Choroid plexus epithelial cell (primary cell): ENCODE results near the gene CRISPLD2.
"Not testable (repeated sequence)": the region's sequence is repeated elsewhere in the genome, so short reads cannot be mapped to it uniquely, and the experiment has no call there.

Experiments used
- DNase-seq: peaks from one replicate; pipeline ENCODE4 v3.0.0-alpha.2; 2010; ENCODE audit warnings: low read depth
- H3K4me3 ChIP-seq: 2 replicates; pipeline ENCODE4 v1.5.1; 2011; ENCODE audit warnings: low read depth, mild to moderate bottlenecking, control low read depth, low read length, moderate library complexity
- TF ChIP-seq, protein P1 (sequence below): conservative IDR thresholded peaks from 2 replicates; pipeline ENCODE4 v1.5.1; 2011; ENCODE audit warnings: low read depth, mild to moderate bottlenecking, control low read depth, inconsistent platforms, low read length, moderate library complexity

Gene CRISPLD2

DNA sequence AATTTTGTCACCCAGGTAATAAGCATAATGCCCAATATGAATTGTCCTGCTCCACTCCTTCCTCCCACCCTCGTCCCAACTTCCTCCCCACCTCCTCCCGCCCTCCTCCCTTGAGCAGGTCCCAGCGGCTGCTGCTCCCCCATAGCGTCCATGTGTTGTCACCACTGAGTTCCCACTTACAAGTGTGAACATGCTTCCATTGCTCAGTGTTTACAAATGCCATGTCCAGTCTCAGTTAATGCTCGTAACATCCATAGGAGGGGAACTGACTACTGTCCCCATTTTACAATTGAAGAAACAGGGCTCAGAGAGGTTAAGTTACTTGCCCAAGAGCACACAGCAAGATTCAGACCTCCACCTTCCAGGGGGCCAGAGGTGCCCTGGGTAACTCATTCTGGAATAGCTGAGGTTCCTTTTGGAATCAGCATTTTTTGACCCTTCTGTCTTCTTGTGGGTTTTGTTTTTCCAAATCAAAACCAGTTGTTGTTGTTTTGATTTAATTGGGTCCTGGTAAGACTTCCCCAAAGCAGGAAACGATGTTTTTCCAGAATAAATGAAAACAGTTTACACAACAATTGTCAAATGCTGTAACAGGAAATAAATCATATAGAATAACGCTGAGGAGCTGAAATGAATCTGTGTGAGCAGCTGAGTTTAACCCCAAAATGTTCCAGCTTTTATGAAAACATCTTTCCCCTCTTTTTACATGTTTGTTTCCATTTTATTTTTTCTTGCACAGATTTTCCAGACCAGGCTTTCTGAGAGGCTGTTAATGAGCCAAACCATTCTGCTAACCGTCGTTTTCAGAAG lies 117.6 kb downstream of the CRISPLD2 start:
- TF ChIP-seq, protein P1, sequence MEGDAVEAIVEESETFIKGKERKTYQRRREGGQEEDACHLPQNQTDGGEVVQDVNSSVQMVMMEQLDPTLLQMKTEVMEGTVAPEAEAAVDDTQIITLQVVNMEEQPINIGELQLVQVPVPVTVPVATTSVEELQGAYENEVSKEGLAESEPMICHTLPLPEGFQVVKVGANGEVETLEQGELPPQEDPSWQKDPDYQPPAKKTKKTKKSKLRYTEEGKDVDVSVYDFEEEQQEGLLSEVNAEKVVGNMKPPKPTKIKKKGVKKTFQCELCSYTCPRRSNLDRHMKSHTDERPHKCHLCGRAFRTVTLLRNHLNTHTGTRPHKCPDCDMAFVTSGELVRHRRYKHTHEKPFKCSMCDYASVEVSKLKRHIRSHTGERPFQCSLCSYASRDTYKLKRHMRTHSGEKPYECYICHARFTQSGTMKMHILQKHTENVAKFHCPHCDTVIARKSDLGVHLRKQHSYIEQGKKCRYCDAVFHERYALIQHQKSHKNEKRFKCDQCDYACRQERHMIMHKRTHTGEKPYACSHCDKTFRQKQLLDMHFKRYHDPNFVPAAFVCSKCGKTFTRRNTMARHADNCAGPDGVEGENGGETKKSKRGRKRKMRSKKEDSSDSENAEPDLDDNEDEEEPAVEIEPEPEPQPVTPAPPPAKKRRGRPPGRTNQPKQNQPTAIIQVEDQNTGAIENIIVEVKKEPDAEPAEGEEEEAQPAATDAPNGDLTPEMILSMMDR: no peak
- no peak overlapping the region for H3K4me3 ChIP-seq
- no peak for DNase-seq

DNA sequence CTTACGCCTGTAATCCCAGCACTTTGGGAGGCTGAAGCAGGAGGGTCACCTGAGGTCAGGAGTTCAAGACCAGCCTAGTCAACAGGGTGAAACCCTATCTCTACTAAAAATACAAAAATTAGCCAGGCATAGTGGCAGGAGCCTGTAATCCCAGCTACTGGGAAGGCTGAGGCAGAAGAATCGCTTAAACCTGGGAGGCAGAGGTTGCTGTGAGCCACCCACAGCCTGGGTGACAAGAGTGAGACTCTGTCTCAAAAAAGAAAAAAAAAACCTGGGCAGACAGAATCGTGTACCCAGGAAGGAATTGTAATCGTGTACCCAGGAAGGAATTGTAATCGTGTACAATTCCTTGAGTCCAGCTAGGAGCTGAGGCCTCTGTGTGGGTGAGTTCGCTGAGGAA lies 118.8 kb downstream of the CRISPLD2 start:
- not testable (repeated sequence) for H3K4me3 ChIP-seq, DNase-seq

DNA sequence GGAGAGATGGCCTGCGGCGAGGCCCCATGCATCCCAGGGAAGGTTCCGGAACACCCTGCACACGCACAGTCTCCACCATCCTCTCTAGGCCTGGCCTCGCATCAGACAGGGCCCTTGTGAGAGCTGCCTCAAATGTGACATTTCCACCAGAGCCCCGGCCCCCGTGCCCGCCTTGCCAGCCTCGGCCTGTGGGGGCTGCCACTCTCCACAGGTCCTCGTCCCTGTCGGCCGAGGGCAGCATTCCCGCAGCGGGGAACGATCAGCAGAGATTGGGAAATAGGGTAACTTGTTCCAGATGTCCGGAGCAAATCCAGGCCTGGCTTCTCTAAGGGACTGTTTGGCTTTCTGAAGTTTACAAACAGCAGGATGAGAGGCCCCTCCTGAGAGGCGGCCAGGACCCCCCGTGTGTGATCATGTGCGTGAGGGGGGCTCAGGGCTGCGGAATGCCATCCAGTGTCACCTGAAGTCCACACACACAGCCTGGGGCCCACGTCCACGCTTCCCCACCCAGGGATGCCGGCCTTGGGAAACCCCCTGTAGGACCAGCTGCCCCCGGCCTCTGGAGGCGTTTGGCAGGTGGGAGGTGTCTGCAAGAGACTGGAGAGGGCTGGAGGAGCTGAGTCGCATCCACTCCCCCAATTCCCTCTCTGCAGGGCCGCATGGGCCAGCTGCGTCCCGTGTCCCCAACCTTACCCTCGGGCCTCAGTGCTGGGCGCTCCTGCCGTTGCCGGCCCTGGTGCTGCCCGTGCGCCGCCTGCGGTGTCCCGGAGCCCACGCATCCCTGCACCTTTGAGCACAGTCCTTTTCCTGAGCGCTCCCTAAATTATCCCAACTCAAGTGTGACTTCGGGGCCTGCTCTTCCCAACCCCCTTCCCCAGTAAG lies 121.1 kb downstream of the CRISPLD2 start:
- no peak overlapping the region for H3K4me3 ChIP-seq
- DNase-seq: peak; percentile 35
- TF ChIP-seq, protein P1: no peak

DNA sequence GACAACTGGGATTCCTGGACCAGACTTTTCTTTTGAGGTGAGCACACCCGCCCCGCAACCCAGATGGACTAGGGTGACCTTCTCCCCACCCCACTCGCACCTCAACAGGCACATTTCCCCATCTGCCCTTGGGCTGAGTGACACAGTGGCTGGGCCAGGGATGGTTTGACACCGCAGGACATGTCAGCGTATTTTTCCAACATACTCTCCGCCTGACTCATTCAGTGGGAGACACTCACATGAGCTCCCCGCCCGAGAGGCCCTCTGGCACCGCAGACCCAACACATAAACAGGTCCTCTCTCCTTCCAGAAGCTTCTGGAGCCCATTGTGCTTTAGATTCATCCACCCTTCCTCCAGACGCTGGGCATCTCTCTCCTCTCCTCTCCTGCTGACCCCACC lies 122.1 kb downstream of the CRISPLD2 start:
- TF ChIP-seq, protein P1: no peak
- DNase-seq: peak; percentile 65
- H3K4me3 ChIP-seq: no peak overlapping the region

DNA sequence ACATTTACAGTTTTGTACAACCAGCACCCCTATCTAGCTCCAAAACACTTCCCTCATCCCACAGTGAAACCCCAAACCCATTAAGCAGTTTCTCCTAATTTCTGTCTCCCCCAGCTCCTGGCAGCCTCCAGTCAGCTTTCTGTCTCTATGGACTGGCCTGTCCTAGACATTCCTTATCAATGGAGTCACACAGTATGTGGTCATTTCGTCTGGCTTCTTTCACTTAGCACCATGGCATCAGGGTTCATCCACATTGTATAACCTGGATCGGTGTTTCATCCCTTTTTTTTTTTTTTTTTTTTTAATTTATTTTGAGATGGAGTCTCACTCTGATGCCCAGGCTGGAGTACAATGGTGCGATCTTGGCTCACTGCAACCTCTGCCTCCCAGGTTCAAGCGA lies 123.0 kb downstream of the CRISPLD2 start:
- peak; percentile 36 for DNase-seq
- TF ChIP-seq, protein P1: no peak
- H3K4me3 ChIP-seq: no peak overlapping the region

DNA sequence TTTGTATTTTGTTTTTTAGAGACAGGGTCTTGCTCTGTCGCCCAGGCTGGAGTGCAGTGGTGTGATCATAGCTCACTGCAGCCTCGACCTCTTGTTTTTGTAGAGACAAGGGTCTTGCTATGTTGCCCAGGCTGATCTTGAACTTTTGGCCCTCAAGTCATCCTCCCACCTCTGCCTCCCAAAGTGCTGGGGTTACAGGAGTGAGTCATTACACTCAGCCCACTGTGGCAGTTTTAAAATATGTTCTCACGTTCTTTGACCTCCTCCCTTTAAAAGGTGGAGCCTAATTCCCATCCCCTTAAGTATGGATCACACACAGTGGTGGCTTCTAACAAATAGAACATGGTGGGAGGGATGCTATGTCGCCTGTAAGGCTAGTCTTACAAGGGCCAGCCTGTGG lies 123.8 kb downstream of the CRISPLD2 start:
- TF ChIP-seq, protein P1: no peak
- DNase-seq: no peak

DNA sequence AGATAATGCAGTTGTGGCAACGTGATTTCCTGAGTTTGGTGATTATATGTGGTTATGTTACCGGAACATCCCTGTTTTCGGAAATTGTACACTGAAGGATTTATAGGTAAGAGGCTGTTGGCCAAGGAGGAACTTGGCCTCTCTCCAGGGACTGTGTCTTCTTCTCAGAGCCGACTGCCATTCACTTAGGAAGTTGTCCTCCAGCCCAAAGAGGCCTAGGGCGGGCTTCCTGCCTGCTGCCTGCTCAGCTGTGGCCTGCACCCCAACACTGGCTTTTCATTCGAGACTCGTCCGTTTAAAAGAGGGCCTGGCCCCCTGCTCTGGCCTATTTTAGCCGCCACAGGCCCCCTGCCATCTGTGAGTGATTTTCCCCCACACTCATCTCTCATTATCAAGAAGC lies 127.2 kb downstream of the CRISPLD2 start:
- no peak for DNase-seq
- TF ChIP-seq, protein P1: no peak

More for the DNA sequence above, 123.8 kb downstream of the CRISPLD2 start:
- H3K4me3 ChIP-seq: no peak overlapping the region

More for the DNA sequence above, 127.2 kb downstream of the CRISPLD2 start:
- no peak overlapping the region for H3K4me3 ChIP-seq
